ENCODE data around the gene MRPL27. TPM values are rescaled to one million over a fixed set of nuclear protein-coding genes. Genes with fewer than 3 reads are reported as not detected.

Gene MRPL27
- total and polyA plus RNA-seq, 2 of the 4 experiments (the other 2 are of a cell fraction): 176 to 202 TPM

DNA sequence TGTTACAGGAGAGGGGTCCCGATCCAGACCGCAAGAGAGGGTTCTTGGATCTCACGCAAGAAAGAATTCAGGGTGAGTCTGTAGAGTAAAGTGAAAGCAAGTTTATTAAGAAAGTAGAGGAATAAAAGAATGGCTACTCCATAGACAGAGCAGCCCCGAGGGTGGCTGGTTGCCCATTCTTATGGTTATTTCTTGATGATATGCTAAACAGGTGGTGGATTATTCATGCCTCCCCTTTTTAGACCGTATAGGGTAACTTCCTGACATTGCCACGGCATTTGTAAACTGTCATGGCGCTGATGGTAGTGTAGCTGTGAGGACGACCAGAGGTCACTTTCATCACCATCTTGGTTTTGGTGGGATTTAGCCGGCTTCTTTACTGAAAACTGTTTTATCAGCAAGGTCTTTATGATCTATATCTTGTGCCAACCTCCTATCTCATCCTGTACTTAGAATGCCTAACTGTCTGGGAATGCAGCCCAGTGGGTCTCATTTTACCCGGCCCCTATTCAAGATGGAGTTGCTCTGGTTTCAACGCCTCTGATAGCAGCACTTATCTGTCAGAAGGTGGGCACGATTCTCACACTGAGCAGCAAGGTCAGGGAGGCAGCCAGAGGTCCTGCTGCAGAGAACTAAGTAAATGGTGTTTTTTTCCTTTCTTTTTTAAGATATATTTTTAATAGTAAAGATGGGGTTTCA, 53.5 kb downstream of the MRPL27 start:
- Histone ChIP-seq H2BK20ac (ENCODE audit: low read depth, low read length) (no peak overlapping the region), H3K9ac (ENCODE audit: low read depth, low read length) (no peak overlapping the region), H4K8ac (ENCODE audit: low read depth in 2 of 2, low read length in 2 of 2) (no peak overlapping the region), H2BK120ac (ENCODE audit: low read depth, low read length) (no peak overlapping the region), H2BK15ac (ENCODE audit: low read depth, low read length) (no peak overlapping the region), H3K4ac (ENCODE audit: low read depth, low read length) (no peak overlapping the region), H2AFZ (replicated peaks; ENCODE audit: low read length, poor library complexity) (no peak overlapping the region), H2BK5ac (ENCODE audit: low read depth, low read length, poor library complexity, severe bottlenecking) (no peak overlapping the region), H3K14ac (replicated peaks; ENCODE audit: low read depth, low read length) (no peak overlapping the region), H3K4me3 (ENCODE audit: insufficient read depth, low read depth, low read length) (no peak overlapping the region), H3K27ac (ENCODE audit: insufficient read depth, low read length) (no peak overlapping the region), H4K20me1 (ENCODE audit: insufficient read depth, low read length) (no peaks in the 10 kb centered on the region), H3K4me1 (ENCODE audit: control insufficient read depth, insufficient read depth, low read length) (peaks cover 2% of the 10 kb centered on the region; the same call in 1 of the 2 replicates), H3K9me1 (ENCODE audit: insufficient read depth, low read length) (no peaks in the 10 kb centered on the region), H2AK5ac (ENCODE audit: low read depth, low read length) (no peak overlapping the region), H3K56ac (ENCODE audit: extremely low read depth, insufficient read depth, low read length) (no peak overlapping the region), H3K4me2 (ENCODE audit: low read depth, low read length) (no peak overlapping the region), H4K5ac (ENCODE audit: low read depth, low read length) (no peak overlapping the region), H3K23ac (ENCODE audit: low read depth, low read length) (no peak overlapping the region), H3K79me1 (ENCODE audit: low read depth in 1 of 2, low read length in 2 of 2) (no peaks in the 10 kb centered on the region), H2AK9ac (replicated peaks; ENCODE audit: low read depth, low read length, poor library complexity) (no peak overlapping the region), H4K91ac (ENCODE audit: insufficient read depth, low read depth, low read length) (no peak overlapping the region), H3K27me3 (ENCODE audit: control insufficient read depth, insufficient read depth, low read length) (peaks cover 21% of the 10 kb centered on the region), H3K18ac (ENCODE audit: low read depth, low read length) (no peak overlapping the region), H3K9me3 (ENCODE audit: control insufficient read depth, insufficient read depth, low read length) (no peaks in the 10 kb centered on the region), H3K36me3 (ENCODE audit: control insufficient read depth, insufficient read depth, low read length) (no peaks in the 10 kb centered on the region)
- DNase-seq (no peak), ATAC-seq (ENCODE audit: low read depth) (no peak)
- dilution Hi-C loops (cut with HindIII; ENCODE audit: low sequenced_read_pairs, unreplicated experiment) (no loop called here), intact Hi-C loops (cut with micrococcal nuclease) (no loop called here), in situ Hi-C loops (cut with MboI; ENCODE audit: low sequenced_read_pairs) (loop anchor here (25.0 kb wide), 1 partner anchor 432 kb away; no protein-coding TSS in a partner anchor)
- ChIA-PET CTCF (interaction anchor here (1.0 kb wide), 1 partner anchor 25 kb away, joined by 3 read pairs; no protein-coding TSS in a partner anchor), POLR2A (ENCODE audit: unreplicated experiment) (no interaction called here)
- no TSS peak for BruUV-seq (replicated peaks)
- WGBS, 2 experiments (ENCODE audit: extremely low coverage in 2 of 2, insufficient read length in 1 of 2): 77% methylated on average over 3 of the region's 12 CpGs; no CpG with 5 or more reads in 1 of the 2 experiments
- no peak for TF ChIP-seq USF2 (IDR thresholded peaks at IDR 0.05; ENCODE audit: low read depth, low read length)
- TF ChIP-seq MAZ (IDR thresholded peaks at IDR 0.05; ENCODE audit: borderline replicate concordance, low read depth, low read length): no peak
- TF ChIP-seq CHD1 (IDR thresholded peaks at IDR 0.05; ENCODE audit: low read depth, low read length): no peak
- TF ChIP-seq POLR2A (IDR thresholded peaks at IDR 0.05; ENCODE audit: low read depth, low read length): no peak
- no peak for TF ChIP-seq CEBPB (IDR thresholded peaks at IDR 0.05; ENCODE audit: low read depth, low read length)
